ENCODE results near the gene RIMBP2.

The RIMBP2 gene

DNA sequence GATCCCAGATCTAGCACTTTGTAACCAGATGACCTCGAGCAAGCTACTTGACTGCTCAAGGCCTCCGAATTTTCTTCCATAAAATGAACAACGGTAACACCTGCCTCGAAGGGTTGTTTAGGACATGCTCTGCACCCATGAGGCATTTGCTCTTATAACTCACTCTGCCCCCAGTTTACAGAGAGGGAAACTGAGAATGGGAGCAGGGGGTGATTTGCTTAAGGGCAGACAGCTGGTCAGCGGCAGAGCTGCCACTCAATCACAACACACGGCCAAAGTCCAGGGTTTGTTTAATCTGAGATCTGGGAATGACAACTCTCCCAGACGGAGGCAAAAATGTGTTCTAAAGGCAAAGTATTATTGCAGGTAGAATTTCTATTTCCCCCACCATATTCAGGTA lies 156.3 kb downstream of the RIMBP2 start:
- DNase-seq (ENCODE audit: low read depth in 1 of 2, low spot score in 1 of 2): no peak
- Histone ChIP-seq H3K27ac (replicated peaks) (no peak overlapping the region), H3K27me3 (ENCODE audit: insufficient read depth, poor library complexity, severe bottlenecking) (no peaks in the 10 kb centered on the region), H3K4me3 (replicated peaks; ENCODE audit: insufficient read depth, low read length) (no peak overlapping the region)
- no peak for TF ChIP-seq POLR2AphosphoS5 (IDR thresholded peaks at IDR 0.05; ENCODE audit: low read depth)
- TF ChIP-seq, protein P1, sequence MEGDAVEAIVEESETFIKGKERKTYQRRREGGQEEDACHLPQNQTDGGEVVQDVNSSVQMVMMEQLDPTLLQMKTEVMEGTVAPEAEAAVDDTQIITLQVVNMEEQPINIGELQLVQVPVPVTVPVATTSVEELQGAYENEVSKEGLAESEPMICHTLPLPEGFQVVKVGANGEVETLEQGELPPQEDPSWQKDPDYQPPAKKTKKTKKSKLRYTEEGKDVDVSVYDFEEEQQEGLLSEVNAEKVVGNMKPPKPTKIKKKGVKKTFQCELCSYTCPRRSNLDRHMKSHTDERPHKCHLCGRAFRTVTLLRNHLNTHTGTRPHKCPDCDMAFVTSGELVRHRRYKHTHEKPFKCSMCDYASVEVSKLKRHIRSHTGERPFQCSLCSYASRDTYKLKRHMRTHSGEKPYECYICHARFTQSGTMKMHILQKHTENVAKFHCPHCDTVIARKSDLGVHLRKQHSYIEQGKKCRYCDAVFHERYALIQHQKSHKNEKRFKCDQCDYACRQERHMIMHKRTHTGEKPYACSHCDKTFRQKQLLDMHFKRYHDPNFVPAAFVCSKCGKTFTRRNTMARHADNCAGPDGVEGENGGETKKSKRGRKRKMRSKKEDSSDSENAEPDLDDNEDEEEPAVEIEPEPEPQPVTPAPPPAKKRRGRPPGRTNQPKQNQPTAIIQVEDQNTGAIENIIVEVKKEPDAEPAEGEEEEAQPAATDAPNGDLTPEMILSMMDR (IDR thresholded peaks at IDR 0.05; ENCODE audit: insufficient read depth, low read length): no peak
- no peak for TF ChIP-seq GABPA (IDR thresholded peaks at IDR 0.05; ENCODE audit: low read depth)
- no peak for TF ChIP-seq SPI1 (IDR thresholded peaks at IDR 0.05; ENCODE audit: borderline replicate concordance, low read depth)
- TF ChIP-seq, protein P2, sequence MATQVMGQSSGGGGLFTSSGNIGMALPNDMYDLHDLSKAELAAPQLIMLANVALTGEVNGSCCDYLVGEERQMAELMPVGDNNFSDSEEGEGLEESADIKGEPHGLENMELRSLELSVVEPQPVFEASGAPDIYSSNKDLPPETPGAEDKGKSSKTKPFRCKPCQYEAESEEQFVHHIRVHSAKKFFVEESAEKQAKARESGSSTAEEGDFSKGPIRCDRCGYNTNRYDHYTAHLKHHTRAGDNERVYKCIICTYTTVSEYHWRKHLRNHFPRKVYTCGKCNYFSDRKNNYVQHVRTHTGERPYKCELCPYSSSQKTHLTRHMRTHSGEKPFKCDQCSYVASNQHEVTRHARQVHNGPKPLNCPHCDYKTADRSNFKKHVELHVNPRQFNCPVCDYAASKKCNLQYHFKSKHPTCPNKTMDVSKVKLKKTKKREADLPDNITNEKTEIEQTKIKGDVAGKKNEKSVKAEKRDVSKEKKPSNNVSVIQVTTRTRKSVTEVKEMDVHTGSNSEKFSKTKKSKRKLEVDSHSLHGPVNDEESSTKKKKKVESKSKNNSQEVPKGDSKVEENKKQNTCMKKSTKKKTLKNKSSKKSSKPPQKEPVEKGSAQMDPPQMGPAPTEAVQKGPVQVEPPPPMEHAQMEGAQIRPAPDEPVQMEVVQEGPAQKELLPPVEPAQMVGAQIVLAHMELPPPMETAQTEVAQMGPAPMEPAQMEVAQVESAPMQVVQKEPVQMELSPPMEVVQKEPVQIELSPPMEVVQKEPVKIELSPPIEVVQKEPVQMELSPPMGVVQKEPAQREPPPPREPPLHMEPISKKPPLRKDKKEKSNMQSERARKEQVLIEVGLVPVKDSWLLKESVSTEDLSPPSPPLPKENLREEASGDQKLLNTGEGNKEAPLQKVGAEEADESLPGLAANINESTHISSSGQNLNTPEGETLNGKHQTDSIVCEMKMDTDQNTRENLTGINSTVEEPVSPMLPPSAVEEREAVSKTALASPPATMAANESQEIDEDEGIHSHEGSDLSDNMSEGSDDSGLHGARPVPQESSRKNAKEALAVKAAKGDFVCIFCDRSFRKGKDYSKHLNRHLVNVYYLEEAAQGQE (IDR thresholded peaks at IDR 0.05; ENCODE audit: insufficient replicate concordance, low read depth): no peak

DNA sequence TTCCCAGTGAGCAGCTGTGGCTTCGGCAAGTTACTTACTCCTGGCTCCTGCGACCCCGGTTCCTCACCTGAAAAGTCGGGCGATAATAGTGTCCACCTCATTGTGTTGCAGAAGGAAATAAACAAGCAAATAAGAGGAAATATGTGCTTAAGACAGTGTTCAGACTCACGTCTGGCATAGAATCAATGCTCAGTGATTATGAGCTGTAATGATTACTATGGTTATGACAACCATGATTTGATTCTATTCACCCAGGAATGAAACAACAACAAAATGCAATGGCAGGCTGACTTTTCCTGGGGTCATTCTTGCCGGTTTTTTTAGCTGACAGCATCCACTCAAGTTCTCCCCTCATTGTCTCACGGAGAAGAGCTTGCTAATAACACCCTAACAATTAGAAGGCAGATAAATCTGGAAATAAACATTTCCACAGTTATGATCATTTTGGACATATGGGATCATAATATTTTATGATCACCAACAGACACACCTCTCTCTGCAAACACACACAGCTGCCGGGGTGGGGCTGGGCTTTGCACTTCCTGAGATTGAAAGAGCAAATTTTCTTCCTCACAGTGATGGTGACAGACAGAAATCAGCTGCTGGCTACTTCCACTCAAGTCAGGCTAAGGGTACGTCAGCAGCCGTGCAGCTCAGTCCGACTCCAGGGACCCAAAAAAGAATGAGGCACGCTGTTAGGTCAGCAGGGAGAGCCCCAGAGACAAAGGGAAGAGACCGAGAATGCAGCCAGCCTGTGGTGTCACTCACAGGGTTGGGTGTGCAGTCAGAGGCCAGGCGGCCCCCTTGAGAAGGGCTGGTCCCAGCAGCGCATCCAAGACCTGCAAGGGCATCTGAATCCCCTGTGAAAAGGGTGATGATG lies 158.0 kb downstream of the RIMBP2 start:
- no peak for DNase-seq (ENCODE audit: low read depth in 1 of 2, low spot score in 1 of 2)
- H3K4me3 ChIP-seq (replicated peaks; ENCODE audit: insufficient read depth, low read length): no peak overlapping the region
- TF ChIP-seq, protein P1 (IDR thresholded peaks at IDR 0.05; ENCODE audit: insufficient read depth, low read length): no peak
- TF ChIP-seq GABPA (IDR thresholded peaks at IDR 0.05; ENCODE audit: low read depth): no peak
- TF ChIP-seq, protein P2 (IDR thresholded peaks at IDR 0.05; ENCODE audit: insufficient replicate concordance, low read depth): no peak
- no peaks in the 10 kb centered on the region for H3K27me3 ChIP-seq (ENCODE audit: insufficient read depth, poor library complexity, severe bottlenecking)
- no peak overlapping the region for H3K27ac ChIP-seq (replicated peaks)

DNA sequence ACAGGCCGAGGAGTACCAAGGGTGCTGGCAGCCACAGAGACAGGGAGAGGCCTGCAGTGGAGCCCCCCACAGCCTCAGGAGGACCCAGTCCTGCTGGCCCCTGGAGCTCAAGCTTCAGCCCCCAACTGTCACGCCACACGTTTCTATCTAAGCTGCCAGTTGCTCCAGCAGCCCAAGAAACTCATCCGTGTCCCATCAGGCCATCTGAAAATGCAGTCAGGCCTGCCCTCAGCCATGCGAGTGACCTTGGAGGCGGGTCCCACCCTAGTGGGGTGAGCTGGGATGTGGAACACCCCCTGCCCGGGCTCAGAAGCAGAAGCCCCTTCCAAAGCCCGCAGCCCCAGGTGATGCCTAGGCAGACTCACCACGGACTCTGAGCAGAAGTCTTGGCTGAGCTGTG lies 158.9 kb downstream of the RIMBP2 start:
- TF ChIP-seq, protein P2 (IDR thresholded peaks at IDR 0.05; ENCODE audit: insufficient replicate concordance, low read depth): no peak
- TF ChIP-seq POLR2AphosphoS5 (IDR thresholded peaks at IDR 0.05; ENCODE audit: low read depth) (no peak), GABPA (IDR thresholded peaks at IDR 0.05; ENCODE audit: low read depth) (no peak), SPI1 (IDR thresholded peaks at IDR 0.05; ENCODE audit: borderline replicate concordance, low read depth) (no peak)
- TF ChIP-seq, protein P1 (IDR thresholded peaks at IDR 0.05; ENCODE audit: insufficient read depth, low read length): no peak
- Histone ChIP-seq H3K27ac (replicated peaks) (no peak overlapping the region), H3K27me3 (ENCODE audit: insufficient read depth, poor library complexity, severe bottlenecking) (no peaks in the 10 kb centered on the region), H3K4me3 (replicated peaks; ENCODE audit: insufficient read depth, low read length) (no peak overlapping the region)
- DNase-seq (ENCODE audit: low read depth in 1 of 2, low spot score in 1 of 2): no peak

Data from HL-60 (cell line).